ENCODE results near the gene RBM4.

DNA sequence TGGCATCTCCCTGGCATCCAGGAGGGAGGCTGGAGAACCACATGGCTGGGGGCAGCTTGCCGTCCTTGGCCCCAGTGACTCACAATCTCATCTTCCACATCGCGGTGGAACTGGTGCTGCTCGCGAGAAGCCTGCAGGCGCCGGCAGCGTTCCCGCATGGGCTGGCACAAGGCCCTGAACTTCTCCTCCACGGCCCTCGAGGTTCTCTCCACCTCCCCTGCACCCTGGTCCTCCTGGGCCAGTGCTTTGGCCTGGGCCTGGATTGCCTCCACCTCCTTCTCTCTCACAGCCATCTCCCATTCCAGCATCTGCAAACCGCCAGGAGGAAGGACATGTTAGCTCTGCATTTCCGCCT is 55.5 kb downstream of the RBM4 start:
- TF ChIP-seq, protein P1, sequence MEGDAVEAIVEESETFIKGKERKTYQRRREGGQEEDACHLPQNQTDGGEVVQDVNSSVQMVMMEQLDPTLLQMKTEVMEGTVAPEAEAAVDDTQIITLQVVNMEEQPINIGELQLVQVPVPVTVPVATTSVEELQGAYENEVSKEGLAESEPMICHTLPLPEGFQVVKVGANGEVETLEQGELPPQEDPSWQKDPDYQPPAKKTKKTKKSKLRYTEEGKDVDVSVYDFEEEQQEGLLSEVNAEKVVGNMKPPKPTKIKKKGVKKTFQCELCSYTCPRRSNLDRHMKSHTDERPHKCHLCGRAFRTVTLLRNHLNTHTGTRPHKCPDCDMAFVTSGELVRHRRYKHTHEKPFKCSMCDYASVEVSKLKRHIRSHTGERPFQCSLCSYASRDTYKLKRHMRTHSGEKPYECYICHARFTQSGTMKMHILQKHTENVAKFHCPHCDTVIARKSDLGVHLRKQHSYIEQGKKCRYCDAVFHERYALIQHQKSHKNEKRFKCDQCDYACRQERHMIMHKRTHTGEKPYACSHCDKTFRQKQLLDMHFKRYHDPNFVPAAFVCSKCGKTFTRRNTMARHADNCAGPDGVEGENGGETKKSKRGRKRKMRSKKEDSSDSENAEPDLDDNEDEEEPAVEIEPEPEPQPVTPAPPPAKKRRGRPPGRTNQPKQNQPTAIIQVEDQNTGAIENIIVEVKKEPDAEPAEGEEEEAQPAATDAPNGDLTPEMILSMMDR (IDR thresholded peaks at IDR 0.05; ENCODE audit: borderline replicate concordance, extremely low read depth, low read length, poor library complexity, severe bottlenecking), result no peak
- no peak for TF ChIP-seq EZH2 (IDR thresholded peaks at IDR 0.05; ENCODE audit: borderline replicate concordance, low read depth, low read length, severe bottlenecking)

All from DND-41 (cell line).